ENCODE data around the gene DLK2. TPM values are rescaled to one million over a fixed set of nuclear protein-coding genes. Genes with fewer than 3 reads are reported as not detected.

The DLK2 gene
- total RNA-seq, 1 experiment from 2014 or later = 0.59 TPM

DNA sequence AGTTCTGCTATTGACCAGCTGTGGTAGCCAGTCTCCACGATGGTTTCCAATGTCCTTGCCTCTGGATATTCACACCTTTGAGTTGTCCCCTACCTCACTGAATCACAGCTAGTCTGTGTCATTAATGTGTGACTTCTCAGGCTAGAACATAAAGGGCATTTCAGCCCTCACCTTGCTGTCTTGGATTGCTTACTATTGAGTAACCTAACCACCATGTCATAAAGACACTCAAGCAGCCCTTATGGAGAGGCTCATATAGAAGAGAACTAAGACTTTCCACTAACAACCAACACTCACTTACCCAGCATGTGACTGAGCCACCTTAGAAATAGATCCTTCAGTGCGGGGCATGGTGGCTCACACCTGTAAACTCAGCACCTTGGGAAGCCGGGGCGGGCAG, 47.1 kb downstream of the DLK2 start:
- H3K36me3 Mint-ChIP-seq (ENCODE audit: insufficient read depth, unreplicated experiment) = no peaks in the 10 kb centered on the region
- DNase-seq = no peak
- peaks cover 13% of the 10 kb centered on the region for H3K4me1 Mint-ChIP-seq (ENCODE audit: low read depth, unreplicated experiment)
- CTCF ChIA-PET = no interaction called here
- peaks cover 26% of the 10 kb centered on the region for H3K27me3 Mint-ChIP-seq (ENCODE audit: unreplicated experiment)
- no peak overlapping the region for H3K4me3 Mint-ChIP-seq (ENCODE audit: low read depth, unreplicated experiment)
- peaks cover 5% of the 10 kb centered on the region for H3K9me3 Mint-ChIP-seq (ENCODE audit: low read depth, unreplicated experiment)
- intact Hi-C loops (cut with micrococcal nuclease; ENCODE audit: unreplicated experiment) = no loop called here
- TF ChIP-seq, protein P1, sequence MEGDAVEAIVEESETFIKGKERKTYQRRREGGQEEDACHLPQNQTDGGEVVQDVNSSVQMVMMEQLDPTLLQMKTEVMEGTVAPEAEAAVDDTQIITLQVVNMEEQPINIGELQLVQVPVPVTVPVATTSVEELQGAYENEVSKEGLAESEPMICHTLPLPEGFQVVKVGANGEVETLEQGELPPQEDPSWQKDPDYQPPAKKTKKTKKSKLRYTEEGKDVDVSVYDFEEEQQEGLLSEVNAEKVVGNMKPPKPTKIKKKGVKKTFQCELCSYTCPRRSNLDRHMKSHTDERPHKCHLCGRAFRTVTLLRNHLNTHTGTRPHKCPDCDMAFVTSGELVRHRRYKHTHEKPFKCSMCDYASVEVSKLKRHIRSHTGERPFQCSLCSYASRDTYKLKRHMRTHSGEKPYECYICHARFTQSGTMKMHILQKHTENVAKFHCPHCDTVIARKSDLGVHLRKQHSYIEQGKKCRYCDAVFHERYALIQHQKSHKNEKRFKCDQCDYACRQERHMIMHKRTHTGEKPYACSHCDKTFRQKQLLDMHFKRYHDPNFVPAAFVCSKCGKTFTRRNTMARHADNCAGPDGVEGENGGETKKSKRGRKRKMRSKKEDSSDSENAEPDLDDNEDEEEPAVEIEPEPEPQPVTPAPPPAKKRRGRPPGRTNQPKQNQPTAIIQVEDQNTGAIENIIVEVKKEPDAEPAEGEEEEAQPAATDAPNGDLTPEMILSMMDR (IDR thresholded peaks at IDR 0.05; ENCODE audit: unreplicated experiment) = no peak
- BruUV-seq (replicated peaks) = no TSS peak
- H3K27ac Mint-ChIP-seq (ENCODE audit: unreplicated experiment) = no peak overlapping the region

DNA sequence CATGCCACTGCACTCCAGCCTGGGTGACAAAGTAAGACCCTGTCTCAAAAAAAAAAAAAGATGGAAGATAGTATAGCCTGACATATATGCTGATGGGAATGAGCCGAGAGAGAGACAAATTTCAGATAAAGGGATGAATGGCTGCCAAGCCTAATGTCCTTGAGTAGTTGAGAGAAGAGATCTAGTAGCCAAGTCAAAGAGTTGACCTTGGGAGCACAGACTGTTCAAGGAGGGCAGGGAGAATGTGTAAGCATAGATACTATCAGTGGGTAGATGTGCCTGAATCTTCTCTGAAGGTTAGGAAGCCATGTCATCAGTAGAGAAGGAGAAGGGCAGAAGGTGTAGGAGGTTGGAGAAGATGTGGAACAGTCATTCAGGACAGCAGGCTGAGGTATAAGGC, 48.1 kb downstream of the DLK2 start:
- Mint-ChIP-seq H3K9me3 (ENCODE audit: low read depth, unreplicated experiment) (peaks cover 5% of the 10 kb centered on the region), H3K27ac (ENCODE audit: unreplicated experiment) (no peak overlapping the region), H3K4me3 (ENCODE audit: low read depth, unreplicated experiment) (no peak overlapping the region), H3K36me3 (ENCODE audit: insufficient read depth, unreplicated experiment) (no peaks in the 10 kb centered on the region), H3K4me1 (ENCODE audit: low read depth, unreplicated experiment) (peaks cover 13% of the 10 kb centered on the region), H3K27me3 (ENCODE audit: unreplicated experiment) (peaks cover 17% of the 10 kb centered on the region)
- TF ChIP-seq, protein P1 (IDR thresholded peaks at IDR 0.05; ENCODE audit: unreplicated experiment) = no peak
- BruUV-seq (replicated peaks) = no TSS peak
- CTCF ChIA-PET = no interaction called here
- intact Hi-C loops (cut with micrococcal nuclease; ENCODE audit: unreplicated experiment) = no loop called here
- no peak for DNase-seq

DNA sequence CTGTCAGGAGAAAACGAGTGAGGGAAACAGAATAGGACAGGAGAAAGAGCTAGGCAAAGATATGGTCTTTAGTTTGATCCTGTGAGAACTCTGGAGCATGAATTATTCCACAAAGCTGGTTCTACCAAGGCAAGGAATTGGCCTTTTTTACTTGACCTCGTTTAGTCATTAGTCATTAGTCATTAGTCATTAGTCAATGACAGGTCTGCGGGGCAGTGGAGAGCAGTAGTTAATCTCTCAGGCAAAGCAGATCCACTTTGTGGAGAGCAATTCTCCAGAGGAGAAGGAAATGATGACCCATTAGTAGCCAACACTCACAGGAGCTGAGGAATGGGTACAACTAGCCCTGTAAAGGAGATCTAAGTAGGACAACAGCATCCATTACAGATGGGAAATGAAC, 50.0 kb downstream of the DLK2 start:
- no peaks in the 10 kb centered on the region for H3K36me3 Mint-ChIP-seq (ENCODE audit: insufficient read depth, unreplicated experiment)
- BruUV-seq (replicated peaks) = no TSS peak
- H3K4me3 Mint-ChIP-seq (ENCODE audit: low read depth, unreplicated experiment) = no peak overlapping the region
- H3K4me1 Mint-ChIP-seq (ENCODE audit: low read depth, unreplicated experiment) = peaks cover 13% of the 10 kb centered on the region
- peaks cover 19% of the 10 kb centered on the region for H3K27me3 Mint-ChIP-seq (ENCODE audit: unreplicated experiment)
- peaks cover 5% of the 10 kb centered on the region for H3K9me3 Mint-ChIP-seq (ENCODE audit: low read depth, unreplicated experiment)
- intact Hi-C loops (cut with micrococcal nuclease; ENCODE audit: unreplicated experiment) = no loop called here
- CTCF ChIA-PET = interaction anchor here (1.2 kb wide), 2 partner anchors 8 to 15 kb away, joined by 3 to 5 read pairs; no protein-coding TSS in a partner anchor
- H3K27ac Mint-ChIP-seq (ENCODE audit: unreplicated experiment) = no peak overlapping the region
- TF ChIP-seq, protein P1 (IDR thresholded peaks at IDR 0.05; ENCODE audit: unreplicated experiment) = no peak
- no peak for DNase-seq

DNA sequence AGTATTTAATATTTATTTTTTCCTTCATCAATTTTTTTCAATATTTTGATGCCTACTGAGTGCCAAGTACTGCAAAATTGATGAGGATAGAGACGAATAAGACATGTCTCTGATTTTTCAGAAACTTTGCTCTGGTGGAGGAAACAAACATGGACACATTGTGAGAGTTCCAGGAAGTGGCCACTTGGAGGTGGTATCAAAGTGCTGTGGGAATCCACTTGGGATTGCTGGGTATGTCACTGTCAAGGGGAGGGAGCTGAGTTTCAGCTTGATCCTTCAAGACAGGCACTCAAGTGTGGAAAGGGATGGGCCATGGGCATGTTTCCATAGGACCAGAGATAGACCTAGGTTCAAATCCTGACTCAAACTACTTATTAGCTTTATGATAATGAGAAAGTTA, 52.5 kb downstream of the DLK2 start:
- Mint-ChIP-seq H3K9me3 (ENCODE audit: low read depth, unreplicated experiment) (peaks cover 5% of the 10 kb centered on the region), H3K36me3 (ENCODE audit: insufficient read depth, unreplicated experiment) (no peaks in the 10 kb centered on the region)
- CTCF ChIA-PET = interaction anchor here (1.0 kb wide), 1 partner anchor 20 kb away, joined by 3 read pairs; no protein-coding TSS in a partner anchor

More for the DNA sequence above, 52.5 kb downstream of the DLK2 start:
- Mint-ChIP-seq H3K27me3 (ENCODE audit: unreplicated experiment) (peaks cover 23% of the 10 kb centered on the region), H3K4me3 (ENCODE audit: low read depth, unreplicated experiment) (no peak overlapping the region), H3K4me1 (ENCODE audit: low read depth, unreplicated experiment) (peaks cover 13% of the 10 kb centered on the region), H3K27ac (ENCODE audit: unreplicated experiment) (no peak overlapping the region)
- no TSS peak for BruUV-seq (replicated peaks)
- DNase-seq = no peak
- TF ChIP-seq, protein P1 (IDR thresholded peaks at IDR 0.05; ENCODE audit: unreplicated experiment) = no peak
- intact Hi-C loops (cut with micrococcal nuclease; ENCODE audit: unreplicated experiment) = no loop called here
